HUES48 (cell line): Measurements from ENCODE around the gene MRPL3.

Source experiments
- H3K27ac ChIP-seq: one replicate; pipeline ENCODE4 v1.7.0; 2013; ENCODE audit warnings: low read depth, low read length, inconsistent platforms
- H3K27me3 ChIP-seq: 2 replicates; pipeline ENCODE4 v1.6.1; 2013; ENCODE audit warnings: mild to moderate bottlenecking, low read length; ENCODE audit not compliant: control insufficient read depth, insufficient read depth
- H3K36me3 ChIP-seq: 2 replicates; pipeline ENCODE4 v1.6.1; 2013; ENCODE audit warnings: low read length; ENCODE audit not compliant: control insufficient read depth, insufficient read depth
- H3K4me1 ChIP-seq: 2 replicates; pipeline ENCODE4 v1.6.1; 2013; ENCODE audit warnings: mild to moderate bottlenecking, low read length; ENCODE audit not compliant: control insufficient read depth, insufficient read depth
- H3K4me3 ChIP-seq: 2 replicates; pipeline ENCODE4 v1.5.1; 2013; ENCODE audit warnings: mild to moderate bottlenecking, low read depth, low read length
- H3K9ac ChIP-seq: 2 replicates; pipeline ENCODE4 v1.6.1; 2013; ENCODE audit warnings: mild to moderate bottlenecking, low read depth, low read length, moderate library complexity
- H3K9me3 ChIP-seq: 2 replicates; pipeline ENCODE4 v1.6.1; 2013; ENCODE audit warnings: low read length; ENCODE audit not compliant: control insufficient read depth, insufficient read depth

The MRPL3 gene

DNA sequence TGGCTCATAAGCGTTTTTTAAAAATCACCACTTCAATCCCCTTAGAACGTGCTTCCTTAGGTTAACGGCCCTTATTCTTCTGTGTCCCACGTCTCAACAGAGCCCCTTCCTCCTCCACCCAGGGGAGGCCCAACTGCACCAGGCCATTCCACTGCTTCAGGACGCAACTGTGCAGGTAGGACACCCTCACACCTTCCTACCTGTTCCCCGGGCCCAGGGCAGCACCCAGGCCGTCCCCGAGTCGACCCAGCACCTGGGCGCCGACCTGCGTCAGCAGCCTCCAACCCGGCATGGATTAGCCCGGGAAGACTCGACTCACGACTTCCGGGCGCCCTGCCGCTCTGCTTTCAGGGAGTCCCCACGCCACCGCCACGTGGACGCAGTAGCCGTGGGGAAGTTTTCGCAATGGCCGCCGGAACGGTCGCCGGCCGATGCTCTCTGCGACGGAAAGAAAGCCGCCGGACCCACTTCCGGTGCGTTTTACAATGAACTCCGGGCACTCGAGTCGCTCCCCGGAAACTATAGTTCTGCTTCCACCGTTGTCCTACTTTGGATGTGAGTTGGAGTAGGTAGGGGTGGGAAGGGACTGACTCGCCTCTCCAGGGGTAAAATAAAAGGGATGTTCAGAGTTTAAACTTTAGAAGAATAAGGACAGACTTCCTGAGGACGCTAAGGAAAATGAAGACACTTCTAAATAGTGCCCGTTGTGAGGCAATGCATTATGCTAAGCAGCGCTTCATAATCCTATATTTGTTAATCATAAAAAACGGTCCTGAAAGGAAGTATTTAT, at the start of gene MRPL3:
Gene MRPL3, minus strand, starts transcription at position 442 of the 790 bp plus-strand sequence. Its CDS starts 150 bp downstream, at position 292.
- Histone ChIP-seq H3K36me3 (peaks cover 35% of the 10 kb centered on the region), H3K9ac (peak within 1 kb of the TSS; percentile 98), H3K27ac (peak within 1 kb of the TSS; percentile 82)

DNA sequence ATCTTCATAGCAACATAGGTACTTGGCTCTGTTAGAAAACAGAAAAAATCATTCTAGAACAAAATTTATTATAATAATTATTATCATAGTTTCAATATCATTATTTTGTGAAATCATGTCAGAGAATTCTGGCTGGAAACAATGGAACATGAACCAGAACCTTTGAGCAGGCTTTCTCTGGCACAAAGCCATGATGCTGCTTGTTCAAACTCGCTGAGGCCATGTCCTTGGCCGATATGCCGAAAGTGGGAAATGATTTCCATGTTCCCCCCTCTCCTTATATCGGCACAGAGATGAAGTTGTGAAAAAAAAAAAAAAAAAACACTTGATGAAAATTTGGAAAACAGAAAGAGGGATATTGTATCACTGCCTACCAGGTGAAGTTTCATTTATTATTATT, 49.0 kb upstream of the MRPL3 start:
- Histone ChIP-seq H3K4me1 (peaks cover 5% of the 10 kb centered on the region; the same call in 1 of the 2 replicates), H3K9me3 (no peaks in the 10 kb centered on the region), H3K27me3 (no peaks in the 10 kb centered on the region), H3K36me3 (no peaks in the 10 kb centered on the region), H3K4me3 (no peak overlapping the region), H3K9ac (no peak overlapping the region), H3K27ac (no peak overlapping the region)

More for the DNA sequence above, at the start of gene MRPL3:
- peaks cover 13% of the 10 kb centered on the region; the same call in 1 of the 2 replicates for H3K27me3 ChIP-seq
- peaks cover 8% of the 10 kb centered on the region for H3K4me1 ChIP-seq
- H3K4me3 ChIP-seq: peak within 1 kb of the TSS; percentile 94
- no peaks in the 10 kb centered on the region for H3K9me3 ChIP-seq

DNA sequence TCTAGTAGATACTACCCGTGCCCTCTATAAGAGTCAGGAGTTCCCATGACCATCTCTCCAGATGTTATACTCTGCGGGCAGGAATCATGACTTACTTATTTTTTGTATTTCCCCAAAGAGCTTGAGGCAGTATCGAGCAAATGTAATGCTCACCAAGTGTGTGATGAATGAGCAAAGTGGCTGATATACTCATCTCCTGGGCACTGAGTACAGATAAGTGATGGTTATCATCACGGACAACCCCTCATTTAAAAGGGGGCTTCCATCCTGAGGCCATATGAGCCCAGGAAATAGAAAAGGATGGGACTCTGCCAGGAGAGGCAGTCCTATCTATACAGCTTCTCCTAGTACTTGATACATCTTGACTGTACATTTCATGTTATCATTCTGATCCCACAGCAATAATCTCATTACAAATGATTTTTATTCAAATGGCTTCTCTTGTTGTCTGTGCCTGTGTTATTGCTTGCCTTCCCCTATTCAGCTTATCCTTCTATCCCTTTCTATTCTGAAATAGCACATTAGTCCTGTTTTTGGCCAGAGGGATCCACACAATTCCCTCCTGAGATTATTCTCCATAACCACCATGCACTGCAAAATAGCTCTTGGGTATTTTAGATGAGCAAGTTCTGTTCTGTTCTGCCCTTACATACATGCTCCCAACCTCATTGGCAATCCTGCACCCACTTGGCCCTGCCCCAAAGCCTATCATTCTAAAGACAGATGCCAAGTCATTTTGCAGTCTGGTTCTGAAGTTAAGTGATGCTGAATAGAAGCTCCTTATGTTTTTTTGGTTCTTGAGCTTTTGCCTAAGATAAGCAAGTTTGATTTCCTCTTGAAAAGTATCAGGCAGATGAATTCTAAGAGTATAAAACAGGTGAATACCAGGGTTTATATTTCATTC, 48.0 kb upstream of the MRPL3 start:
- H3K4me3 ChIP-seq: no peak overlapping the region
- no peak overlapping the region for H3K9ac ChIP-seq
- no peaks in the 10 kb centered on the region for H3K27me3 ChIP-seq
- peaks cover 5% of the 10 kb centered on the region; the same call in 1 of the 2 replicates for H3K4me1 ChIP-seq
- H3K36me3 ChIP-seq: no peaks in the 10 kb centered on the region
- H3K27ac ChIP-seq: no peak overlapping the region
- H3K9me3 ChIP-seq: no peaks in the 10 kb centered on the region

DNA sequence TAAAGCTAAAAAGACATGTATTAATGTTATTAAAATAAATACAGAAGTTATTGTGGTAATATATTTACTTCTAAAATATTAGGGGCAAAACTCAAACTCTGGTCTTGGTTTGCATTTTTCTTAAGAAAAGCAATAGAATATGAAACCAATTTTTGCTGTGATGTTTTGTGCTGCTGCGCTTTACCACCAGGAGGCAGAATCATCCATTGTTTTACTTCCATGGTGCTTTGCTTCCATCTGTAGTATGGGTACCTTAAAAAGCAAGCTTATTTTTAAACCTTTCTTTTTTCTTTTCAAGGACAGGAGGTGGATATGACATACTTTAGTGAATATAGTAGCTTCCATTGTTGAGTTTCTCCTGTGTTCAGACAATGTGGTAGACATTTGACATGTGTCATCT, 46.6 kb upstream of the MRPL3 start:
- Histone ChIP-seq H3K27ac (no peak overlapping the region), H3K4me3 (no peak overlapping the region), H3K9ac (no peak overlapping the region), H3K36me3 (no peaks in the 10 kb centered on the region), H3K9me3 (no peaks in the 10 kb centered on the region), H3K27me3 (no peaks in the 10 kb centered on the region), H3K4me1 (peaks cover 5% of the 10 kb centered on the region; the same call in 1 of the 2 replicates)

DNA sequence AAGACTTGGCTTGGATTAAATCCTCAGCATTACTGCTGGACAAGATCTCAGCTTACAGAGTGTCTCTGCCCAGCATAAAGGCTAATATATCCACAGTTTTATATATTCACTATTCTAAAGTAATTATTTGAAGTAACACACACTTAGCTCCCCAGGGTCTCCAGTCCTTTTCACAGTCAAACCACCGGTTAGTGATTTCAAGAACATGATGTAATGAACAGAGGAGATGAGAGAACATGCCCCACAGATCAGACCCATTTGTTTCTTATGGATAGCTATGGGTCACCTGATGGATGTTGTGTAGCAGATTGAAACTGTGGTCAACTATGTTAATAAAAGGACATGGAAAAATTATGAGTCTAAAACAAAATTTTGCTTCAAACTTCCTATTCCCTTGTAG, 44.8 kb upstream of the MRPL3 start:
- Histone ChIP-seq H3K9me3 (no peaks in the 10 kb centered on the region), H3K27me3 (no peaks in the 10 kb centered on the region), H3K4me3 (no peak overlapping the region)

DNA sequence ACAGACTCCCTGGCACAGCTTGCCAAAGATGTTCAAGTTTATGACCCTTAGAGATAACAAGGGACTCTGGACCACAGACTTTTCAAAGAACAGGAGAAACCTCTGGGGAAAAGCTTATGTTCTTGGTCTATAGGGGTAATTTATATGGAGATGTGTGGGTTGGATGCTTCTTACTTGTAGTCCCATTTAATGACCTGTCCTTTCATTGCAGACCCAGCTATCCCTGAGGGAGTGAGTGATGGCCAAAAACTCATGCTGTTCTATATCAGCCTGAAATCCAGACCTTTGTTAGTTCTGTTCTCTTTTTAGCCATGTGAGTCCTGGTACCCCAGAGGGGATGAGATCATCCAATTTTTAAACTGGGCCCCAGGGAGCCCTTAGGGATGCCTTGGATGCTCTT, 43.7 kb upstream of the MRPL3 start:
- no peak overlapping the region for H3K27ac ChIP-seq
- no peak overlapping the region for H3K9ac ChIP-seq

More for the DNA sequence above, 44.8 kb upstream of the MRPL3 start:
- Histone ChIP-seq H3K36me3 (no peaks in the 10 kb centered on the region), H3K27ac (no peak overlapping the region), H3K9ac (no peak overlapping the region), H3K4me1 (peaks cover 5% of the 10 kb centered on the region; the same call in 1 of the 2 replicates)

DNA sequence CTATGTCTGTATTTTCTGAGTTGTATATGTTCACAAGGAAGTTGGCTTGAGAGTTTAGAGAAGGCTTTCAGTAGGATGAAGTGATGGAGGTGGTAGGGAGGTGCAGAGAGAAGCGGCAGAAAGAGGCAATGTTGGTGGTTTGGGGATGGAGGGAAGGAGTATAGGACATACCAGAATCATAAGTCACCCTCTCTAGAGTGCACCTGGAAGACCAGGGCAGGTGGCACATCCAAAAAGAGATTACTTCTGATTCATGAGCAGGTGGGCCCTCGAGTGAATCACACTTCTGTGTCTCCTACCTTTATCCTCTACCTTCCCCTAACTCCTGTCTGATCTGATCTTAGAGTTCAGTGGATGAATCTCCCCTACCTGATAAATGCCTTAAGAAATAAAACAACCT, 41.8 kb upstream of the MRPL3 start:
- Histone ChIP-seq H3K4me1 (no peaks in the 10 kb centered on the region), H3K27ac (no peak overlapping the region), H3K36me3 (no peaks in the 10 kb centered on the region), H3K4me3 (no peak overlapping the region), H3K9me3 (no peaks in the 10 kb centered on the region), H3K9ac (no peak overlapping the region), H3K27me3 (no peaks in the 10 kb centered on the region)

More for the DNA sequence above, 43.7 kb upstream of the MRPL3 start:
- H3K36me3 ChIP-seq: no peaks in the 10 kb centered on the region
- no peak overlapping the region for H3K4me3 ChIP-seq
- H3K4me1 ChIP-seq: no peaks in the 10 kb centered on the region
- no peaks in the 10 kb centered on the region for H3K9me3 ChIP-seq
- no peaks in the 10 kb centered on the region for H3K27me3 ChIP-seq

DNA sequence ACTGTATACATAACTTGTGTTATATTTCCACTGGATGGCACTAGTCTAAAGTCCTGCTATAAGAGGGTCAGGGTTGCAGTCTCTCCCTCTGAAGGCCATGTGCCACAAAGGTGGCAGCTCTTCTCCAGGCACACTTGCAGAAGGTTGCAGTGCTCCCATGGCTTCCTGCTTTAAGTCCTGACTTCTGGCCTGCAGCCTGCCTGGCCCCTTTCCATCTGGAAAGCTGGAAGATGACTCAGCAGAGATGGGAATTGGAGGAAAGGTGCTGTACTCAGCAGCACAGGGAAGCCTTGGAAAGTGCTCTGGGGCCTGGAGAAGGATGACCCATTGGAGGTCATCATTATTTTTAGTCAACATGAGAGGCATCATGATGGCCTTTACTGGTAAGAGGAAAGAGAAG, 40.9 kb upstream of the MRPL3 start:
- Histone ChIP-seq H3K36me3 (no peaks in the 10 kb centered on the region), H3K4me1 (no peaks in the 10 kb centered on the region), H3K27me3 (no peaks in the 10 kb centered on the region), H3K4me3 (no peak overlapping the region), H3K27ac (no peak overlapping the region), H3K9me3 (no peaks in the 10 kb centered on the region), H3K9ac (no peak overlapping the region)

DNA sequence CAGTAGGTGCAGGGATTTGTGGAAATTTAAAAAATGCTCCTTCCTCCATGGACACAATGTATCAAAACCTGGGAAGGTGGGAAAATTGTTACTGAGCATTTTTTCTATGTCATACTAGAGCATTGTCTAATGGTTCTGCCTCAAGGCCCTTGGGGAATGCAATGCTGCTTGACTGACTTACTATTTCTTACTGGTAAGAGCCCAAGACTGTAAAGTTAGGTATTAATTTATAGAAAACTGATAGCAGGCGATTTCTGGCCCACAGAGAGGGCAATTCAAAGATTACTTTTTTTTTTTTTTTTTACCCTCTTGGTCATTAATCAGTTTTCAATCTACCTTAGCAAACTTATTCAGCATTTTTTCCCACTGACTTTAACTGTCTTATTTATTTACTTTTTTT, 38.5 kb upstream of the MRPL3 start:
- Histone ChIP-seq H3K27ac (no peak overlapping the region), H3K9me3 (no peaks in the 10 kb centered on the region), H3K27me3 (no peaks in the 10 kb centered on the region), H3K4me1 (no peaks in the 10 kb centered on the region), H3K36me3 (no peaks in the 10 kb centered on the region), H3K9ac (no peak overlapping the region), H3K4me3 (no peak overlapping the region)

DNA sequence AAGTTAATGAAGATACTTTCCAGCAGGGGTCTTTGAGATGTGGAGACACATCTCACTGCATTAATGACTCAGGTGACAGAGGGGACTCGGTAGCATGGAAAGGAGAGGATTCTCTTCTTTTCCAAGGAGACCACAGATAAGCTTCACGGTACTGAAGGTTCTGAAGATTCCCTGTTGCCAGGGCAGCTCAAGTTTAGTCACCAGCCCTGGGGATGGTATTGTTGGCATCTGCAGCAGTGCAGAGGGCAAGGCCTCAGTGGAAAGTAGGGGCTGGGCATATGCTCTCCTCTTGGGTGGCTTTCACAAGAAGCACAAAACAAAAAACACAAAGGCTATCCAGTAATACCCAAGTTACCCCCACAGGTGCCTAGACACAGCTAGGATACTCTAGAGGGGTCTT, 38.0 kb upstream of the MRPL3 start:
- Histone ChIP-seq H3K27ac (no peak overlapping the region), H3K36me3 (no peaks in the 10 kb centered on the region), H3K9me3 (no peaks in the 10 kb centered on the region), H3K4me3 (no peak overlapping the region), H3K27me3 (no peaks in the 10 kb centered on the region), H3K9ac (no peak overlapping the region), H3K4me1 (peaks cover 4% of the 10 kb centered on the region; the same call in 1 of the 2 replicates)

DNA sequence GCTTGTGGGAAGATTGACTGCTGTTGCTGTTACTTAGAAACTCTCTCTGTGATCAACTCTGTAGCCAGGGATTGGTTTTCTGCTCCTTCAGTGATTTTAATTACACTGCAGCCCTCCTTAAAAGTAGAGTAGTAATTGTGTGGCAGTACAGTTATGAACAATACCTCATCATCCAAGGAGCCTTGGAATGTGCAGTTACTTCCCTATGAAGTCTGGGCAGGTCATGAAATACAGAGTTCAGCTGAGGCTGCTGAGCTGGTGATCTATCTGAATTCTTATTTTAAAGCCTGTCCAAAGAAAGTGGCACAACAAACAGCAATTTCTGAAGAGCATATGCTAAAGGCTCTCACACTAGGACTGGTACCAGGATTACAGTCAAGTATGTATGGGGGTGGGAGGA, 37.4 kb upstream of the MRPL3 start:
- Histone ChIP-seq H3K4me3 (no peak overlapping the region), H3K27ac (no peak overlapping the region), H3K9ac (no peak overlapping the region), H3K36me3 (no peaks in the 10 kb centered on the region), H3K27me3 (no peaks in the 10 kb centered on the region), H3K9me3 (no peaks in the 10 kb centered on the region), H3K4me1 (peaks cover 10% of the 10 kb centered on the region)
